H9 (cell line): ENCODE measurements around the gene ZCCHC7. TPM values are rescaled to one million over a fixed set of nuclear protein-coding genes. Genes with fewer than 3 reads are reported as not detected.

Source experiments
- DNase-seq: peaks from one replicate; pipeline ENCODE4 v3.0.0-alpha.2; 2017
- H2AFZ ChIP-seq: one replicate; pipeline ENCODE4 v1.6.1; 2013; ENCODE audit warnings: mild to moderate bottlenecking, low read length, control low read depth, moderate library complexity
- H2AK5ac ChIP-seq: 2 replicates; pipeline ENCODE4 v1.6.1; 2013; ENCODE audit warnings: low read length, control low read depth, mixed read lengths; ENCODE audit not compliant: insufficient read length
- H2BK120ac ChIP-seq: one replicate; pipeline ENCODE4 v1.6.1; 2013; ENCODE audit warnings: low read depth, mild to moderate bottlenecking, low read length, control low read depth, inconsistent platforms; ENCODE audit not compliant: poor library complexity, severe bottlenecking
- H2BK12ac ChIP-seq: 2 replicates; pipeline ENCODE4 v1.6.1; 2013; ENCODE audit warnings: low read length, control low read depth, mixed read lengths, low read depth; ENCODE audit not compliant: insufficient read length
- H2BK15ac ChIP-seq: 2 replicates; pipeline ENCODE4 v1.6.1; 2013; ENCODE audit warnings: low read depth, low read length, control low read depth
- H2BK20ac ChIP-seq: one replicate; pipeline ENCODE4 v1.6.1; 2013; ENCODE audit warnings: low read depth, mild to moderate bottlenecking, low read length, control low read depth, inconsistent platforms; ENCODE audit not compliant: poor library complexity, severe bottlenecking
- H2BK5ac ChIP-seq: 2 replicates; pipeline ENCODE4 v1.6.1; 2013; ENCODE audit warnings: low read length, control low read depth, mixed read lengths; ENCODE audit not compliant: insufficient read length
- H3K14ac ChIP-seq: 2 replicates; pipeline ENCODE4 v1.6.1; 2013; ENCODE audit warnings: low read length, control low read depth; ENCODE audit not compliant: insufficient read depth
- H3K18ac ChIP-seq: 2 replicates; pipeline ENCODE4 v1.6.1; 2013; ENCODE audit warnings: low read depth, mild to moderate bottlenecking, mixed read lengths, low read length, control low read depth; ENCODE audit not compliant: insufficient read length
- H3K23ac ChIP-seq: 2 replicates; pipeline ENCODE4 v1.6.1; 2013; ENCODE audit warnings: low read length, control low read depth, mixed read lengths, low read depth; ENCODE audit not compliant: insufficient read length
- H3K23me2 ChIP-seq: 2 replicates; pipeline ENCODE4 v1.6.1; 2013; ENCODE audit warnings: low read depth, mild to moderate bottlenecking, mixed read lengths, low read length, control low read depth; ENCODE audit not compliant: insufficient read length, poor library complexity, severe bottlenecking
- H3K27ac ChIP-seq: 2 replicates; pipeline ENCODE4 v1.5.1; 2013; ENCODE audit warnings: low read length, control low read depth, mixed read lengths, low read depth; ENCODE audit not compliant: insufficient read length
- H3K27me3 ChIP-seq: 2 replicates; pipeline ENCODE4 v1.6.1; 2013; ENCODE audit warnings: low read length, control low read depth, inconsistent platforms; ENCODE audit not compliant: insufficient read depth
- H3K4ac ChIP-seq: 2 replicates; pipeline ENCODE4 v1.6.1; 2013; ENCODE audit warnings: low read depth, mild to moderate bottlenecking, control low read depth, inconsistent platforms, low read length, moderate library complexity
- H3K4me1 ChIP-seq: 2 replicates; pipeline ENCODE4 v1.6.1; 2013; ENCODE audit warnings: low read length, control low read depth, inconsistent platforms; ENCODE audit not compliant: insufficient read depth
- H3K4me2 ChIP-seq: 2 replicates; pipeline ENCODE4 v1.6.1; 2013; ENCODE audit warnings: low read length, control low read depth, mixed read lengths; ENCODE audit not compliant: insufficient read length, insufficient read depth
- H3K56ac ChIP-seq: 2 replicates; pipeline ENCODE4 v1.6.1; 2013; ENCODE audit warnings: low read depth, mild to moderate bottlenecking, mixed read lengths, low read length, control low read depth; ENCODE audit not compliant: insufficient read length
- H3K79me1 ChIP-seq: 2 replicates; pipeline ENCODE4 v1.6.1; 2013; ENCODE audit warnings: low read depth, mild to moderate bottlenecking, moderate library complexity, low read length, control low read depth, inconsistent platforms; ENCODE audit not compliant: insufficient read depth, poor library complexity, severe bottlenecking
- H3K79me2 ChIP-seq: 2 replicates; pipeline ENCODE4 v1.6.1; 2013; ENCODE audit warnings: low read length, control low read depth, inconsistent platforms; ENCODE audit not compliant: insufficient read depth
- H3K9ac ChIP-seq: 2 replicates; pipeline ENCODE4 v1.6.1; 2013; ENCODE audit warnings: low read length, control low read depth, mixed read lengths; ENCODE audit not compliant: insufficient read length; ENCODE audit errors: extremely low read depth
- H3K9me3 ChIP-seq: one replicate; pipeline ENCODE4 v1.6.1; 2013; ENCODE audit warnings: low read depth, low read length, inconsistent platforms; ENCODE audit not compliant: control insufficient read depth
- H3T11ph ChIP-seq: one replicate; pipeline ENCODE4 v1.6.1; 2013; ENCODE audit warnings: mild to moderate bottlenecking, low read length, control low read depth, inconsistent platforms
- H4K20me1 ChIP-seq: one replicate; pipeline ENCODE4 v1.6.1; 2013; ENCODE audit not compliant: control insufficient read depth, insufficient read length, insufficient read depth
- H4K5ac ChIP-seq: 2 replicates; pipeline ENCODE4 v1.6.1; 2013; ENCODE audit warnings: low read depth, mild to moderate bottlenecking, mixed read lengths, low read length, control low read depth; ENCODE audit not compliant: insufficient read length
- H4K8ac ChIP-seq: replicated peaks from 2 replicates; pipeline ENCODE4 v1.6.1; 2013; ENCODE audit warnings: low read length, control low read depth, mixed read lengths, low read depth; ENCODE audit not compliant: insufficient read length
- H4K91ac ChIP-seq: 2 replicates; pipeline ENCODE4 v1.6.1; 2013; ENCODE audit warnings: low read depth, mild to moderate bottlenecking, moderate library complexity, mixed read lengths, low read length, control low read depth; ENCODE audit not compliant: insufficient read length
- H3K27ac Mint-ChIP-seq, 3 experiments: 2 replicates in 2 of 3; 3 replicates in 1 of 3; pipeline ENCODE4 v1.8.0; 2020 to 2021; ENCODE audit warnings: mixed read lengths in 3 of 3, mild to moderate bottlenecking in 1 of 3, moderate library complexity in 1 of 3
- H3K27me3 Mint-ChIP-seq: 2 replicates; pipeline ENCODE4 v1.8.0; 2021; ENCODE audit warnings: low read depth, mild to moderate bottlenecking, moderate library complexity, mixed read lengths
- H3K36me3 Mint-ChIP-seq, 3 experiments: 2 replicates in 2 of 3; 3 replicates in 1 of 3; pipeline ENCODE4 v1.8.0; 2020 to 2021; ENCODE audit warnings: low read depth in 3 of 3, mixed read lengths in 3 of 3; ENCODE audit not compliant: insufficient read depth in 1 of 3
- H3K4me1 Mint-ChIP-seq, 2 experiments: 2 replicates each; pipeline ENCODE4 v1.8.0; 2020; ENCODE audit warnings: mixed read lengths in 2 of 2
- H3K4me3 Mint-ChIP-seq, 2 experiments: 2 replicates in 1 of 2; 3 replicates in 1 of 2; pipeline ENCODE4 v1.8.0; 2020 to 2021; ENCODE audit warnings: mild to moderate bottlenecking in 2 of 2, mixed read lengths in 2 of 2, moderate library complexity in 1 of 2
- H3K9me3 Mint-ChIP-seq, 2 experiments: 2 replicates in 1 of 2; 3 replicates in 1 of 2; pipeline ENCODE4 v1.8.0; 2020; ENCODE audit warnings: mild to moderate bottlenecking in 2 of 2, mixed read lengths in 2 of 2, moderate library complexity in 1 of 2
- WGBS: extraction: QIAGEN DNeasy Blood & Tissue Kit; methylation state at CpG from one replicate; pipeline ENCODE4 v1.1.7; 2013; ENCODE audit warnings: missing lambda C conversion rate, low lambda C conversion rate, mixed read lengths; ENCODE audit not compliant: insufficient read length; ENCODE audit errors: extremely low coverage; 5-methylcytosine and 5-hydroxymethylcytosine counted together
- total RNA-seq: library from RNA; stranded (reverse); gene quantifications from 2 replicates; pipeline ENCODE4 v1.2.1, GENCODE V29; 2021
- TF ChIP-seq, protein P1 (sequence below): fragments of 200-600 bp; sonication (generic); conservative IDR thresholded peaks from 3 replicates; pipeline ENCODE4 v1.8.0; 2021; ENCODE audit warnings: antibody characterized with exemption, mild to moderate bottlenecking

Gene ZCCHC7
- total RNA-seq, 1 experiment from 2014 or later = 20.3 TPM

DNA sequence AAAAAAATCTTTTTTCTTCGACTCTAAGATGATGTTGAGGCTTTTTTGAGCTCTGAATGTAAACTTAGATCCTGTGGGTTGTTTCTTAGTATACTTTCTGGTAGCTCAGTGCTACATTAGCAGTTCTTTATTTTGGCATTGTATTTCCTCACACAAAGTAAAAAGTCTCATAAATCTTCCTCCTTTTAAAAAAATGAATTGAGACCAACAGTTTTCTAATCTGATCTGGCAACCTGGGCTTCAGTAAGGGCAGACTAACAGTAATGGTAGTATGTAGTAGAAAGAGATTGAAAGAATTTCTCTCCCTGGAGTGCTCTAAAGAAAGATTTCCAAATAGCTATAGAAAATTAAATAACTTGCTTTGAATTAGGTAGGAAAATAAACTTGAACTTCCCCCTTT, 31.4 kb downstream of the ZCCHC7 start:
- WGBS = no CpG with 5 or more reads among the region's 1 CpG
- no peak overlapping the region for H2BK120ac ChIP-seq

More for the DNA sequence above, 31.4 kb downstream of the ZCCHC7 start:
- Histone ChIP-seq H3K18ac (no peak overlapping the region), H3K9ac (no peak overlapping the region), H3K23me2 (no peaks in the 10 kb centered on the region), H3K27ac (no peak overlapping the region), H2BK15ac (no peak overlapping the region), H4K91ac (no peak overlapping the region), H3K4me1 (no peaks in the 10 kb centered on the region), H3K4ac (no peak overlapping the region), H3K79me1 (no peaks in the 10 kb centered on the region), H3T11ph (no peak overlapping the region), H2BK12ac (no peak overlapping the region), H2BK20ac (no peak overlapping the region), H2BK5ac (no peak overlapping the region), H2AFZ (no peak overlapping the region), H4K20me1 (no peaks in the 10 kb centered on the region), H3K56ac (no peak overlapping the region), H3K23ac (no peak overlapping the region), H3K27me3 (no peaks in the 10 kb centered on the region), H3K9me3 (no peaks in the 10 kb centered on the region), H3K4me2 (no peak overlapping the region), H4K8ac (no peak overlapping the region), H3K14ac (no peak overlapping the region), H3K79me2 (no peaks in the 10 kb centered on the region), H4K5ac (no peak overlapping the region), H2AK5ac (no peak overlapping the region)
- Mint-ChIP-seq H3K4me1 (peaks cover 19 to 20% of the 10 kb centered on the region in 2 experiments), H3K4me3 (no peak overlapping the region), H3K9me3 (no peaks in the 10 kb centered on the region), H3K27ac (no peak overlapping the region), H3K27me3 (no peaks in the 10 kb centered on the region), H3K36me3 (peaks cover 8 to 20% (median 18%) of the 10 kb centered on the region in 3 experiments; a peak in 5 of 7 replicates)
- TF ChIP-seq, protein P1, sequence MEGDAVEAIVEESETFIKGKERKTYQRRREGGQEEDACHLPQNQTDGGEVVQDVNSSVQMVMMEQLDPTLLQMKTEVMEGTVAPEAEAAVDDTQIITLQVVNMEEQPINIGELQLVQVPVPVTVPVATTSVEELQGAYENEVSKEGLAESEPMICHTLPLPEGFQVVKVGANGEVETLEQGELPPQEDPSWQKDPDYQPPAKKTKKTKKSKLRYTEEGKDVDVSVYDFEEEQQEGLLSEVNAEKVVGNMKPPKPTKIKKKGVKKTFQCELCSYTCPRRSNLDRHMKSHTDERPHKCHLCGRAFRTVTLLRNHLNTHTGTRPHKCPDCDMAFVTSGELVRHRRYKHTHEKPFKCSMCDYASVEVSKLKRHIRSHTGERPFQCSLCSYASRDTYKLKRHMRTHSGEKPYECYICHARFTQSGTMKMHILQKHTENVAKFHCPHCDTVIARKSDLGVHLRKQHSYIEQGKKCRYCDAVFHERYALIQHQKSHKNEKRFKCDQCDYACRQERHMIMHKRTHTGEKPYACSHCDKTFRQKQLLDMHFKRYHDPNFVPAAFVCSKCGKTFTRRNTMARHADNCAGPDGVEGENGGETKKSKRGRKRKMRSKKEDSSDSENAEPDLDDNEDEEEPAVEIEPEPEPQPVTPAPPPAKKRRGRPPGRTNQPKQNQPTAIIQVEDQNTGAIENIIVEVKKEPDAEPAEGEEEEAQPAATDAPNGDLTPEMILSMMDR = no peak
- no peak for DNase-seq
